SH-SY5Y (cell line): ENCODE measurements around the gene DNAJC21.

Experiments used
- GATA2 ChIP-seq: IDR thresholded peaks from 2 replicates; pipeline ENCODE4 v1.6.1; 2011; ENCODE audit warnings: mild to moderate bottlenecking, low read depth, low read length
- GATA3 ChIP-seq: IDR thresholded peaks from 2 replicates; pipeline ENCODE4 v1.6.1; 2011; ENCODE audit warnings: low read depth, mild to moderate bottlenecking, low read length, moderate library complexity

- TF ChIP-seq GATA2, result no peak
- no peak for TF ChIP-seq GATA3
These were observed 26.1 kb upstream of the DNAJC21 start for GRCh38 chr5:34903260-34903659.
